GM12873 (cell line): ENCODE data around the gene FOXN1.

ENCODE experiments used
- TF ChIP-seq, protein P1 (sequence below): IDR thresholded peaks from 2 replicates; pipeline ENCODE4 v1.5.1; 2012; ENCODE audit warnings: low read depth, mild to moderate bottlenecking, moderate library complexity, low read length, control low read depth; ENCODE audit not compliant: insufficient read depth; ENCODE audit errors: missing control alignments

Gene FOXN1

DNA sequence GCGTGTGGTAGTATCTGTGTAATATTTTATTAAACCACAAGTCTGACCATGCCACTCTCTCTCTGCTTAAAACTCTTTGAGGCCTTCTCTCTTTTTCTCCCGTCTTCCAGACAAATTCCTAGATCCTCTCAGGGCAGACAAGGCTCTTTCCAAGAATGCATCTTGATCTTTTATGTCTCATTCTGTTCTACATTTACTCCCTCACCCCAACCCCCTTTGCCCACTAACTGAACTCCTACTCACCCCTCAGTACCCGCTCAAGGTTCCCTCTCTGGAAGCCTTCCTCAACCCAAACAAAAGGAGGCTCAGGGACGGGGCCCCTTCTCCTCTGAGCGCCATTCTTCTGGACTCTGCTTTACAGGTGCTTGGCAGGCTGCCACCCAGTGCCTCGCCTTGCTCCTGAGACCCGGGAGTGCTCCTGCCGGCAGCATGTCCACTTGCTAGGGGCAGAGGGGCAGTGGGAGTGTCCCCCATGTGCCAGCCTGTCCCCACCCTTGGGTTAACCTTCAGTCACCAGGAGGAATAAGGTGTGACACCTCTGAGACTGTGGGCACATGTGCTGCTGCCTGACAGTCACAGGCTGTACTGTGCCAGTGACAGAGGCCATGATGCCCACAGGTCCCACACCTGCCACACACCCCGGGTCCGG, 23.5 kb upstream of the FOXN1 start:
- TF ChIP-seq, protein P1, sequence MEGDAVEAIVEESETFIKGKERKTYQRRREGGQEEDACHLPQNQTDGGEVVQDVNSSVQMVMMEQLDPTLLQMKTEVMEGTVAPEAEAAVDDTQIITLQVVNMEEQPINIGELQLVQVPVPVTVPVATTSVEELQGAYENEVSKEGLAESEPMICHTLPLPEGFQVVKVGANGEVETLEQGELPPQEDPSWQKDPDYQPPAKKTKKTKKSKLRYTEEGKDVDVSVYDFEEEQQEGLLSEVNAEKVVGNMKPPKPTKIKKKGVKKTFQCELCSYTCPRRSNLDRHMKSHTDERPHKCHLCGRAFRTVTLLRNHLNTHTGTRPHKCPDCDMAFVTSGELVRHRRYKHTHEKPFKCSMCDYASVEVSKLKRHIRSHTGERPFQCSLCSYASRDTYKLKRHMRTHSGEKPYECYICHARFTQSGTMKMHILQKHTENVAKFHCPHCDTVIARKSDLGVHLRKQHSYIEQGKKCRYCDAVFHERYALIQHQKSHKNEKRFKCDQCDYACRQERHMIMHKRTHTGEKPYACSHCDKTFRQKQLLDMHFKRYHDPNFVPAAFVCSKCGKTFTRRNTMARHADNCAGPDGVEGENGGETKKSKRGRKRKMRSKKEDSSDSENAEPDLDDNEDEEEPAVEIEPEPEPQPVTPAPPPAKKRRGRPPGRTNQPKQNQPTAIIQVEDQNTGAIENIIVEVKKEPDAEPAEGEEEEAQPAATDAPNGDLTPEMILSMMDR: no peak

DNA sequence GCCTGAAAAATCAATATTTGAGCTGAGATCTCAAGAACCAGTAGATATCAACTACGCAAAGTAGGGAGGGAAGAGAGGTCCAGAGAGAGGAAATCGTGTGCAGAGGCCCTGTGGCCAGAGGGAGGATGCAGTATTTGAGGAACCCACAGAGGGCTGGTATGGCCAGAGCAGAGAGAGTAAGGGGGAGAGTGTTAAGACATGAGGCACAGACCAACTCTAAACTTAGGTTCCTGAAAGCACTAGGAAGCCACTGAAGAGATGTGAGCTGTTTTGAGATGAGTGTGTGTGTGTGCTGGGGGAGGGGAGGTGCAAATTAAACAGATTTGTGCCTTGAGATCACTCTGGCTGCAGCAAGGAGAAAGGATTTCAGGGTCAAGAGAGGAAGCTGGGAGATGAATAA, 21.9 kb upstream of the FOXN1 start:
- TF ChIP-seq, protein P1: no peak

DNA sequence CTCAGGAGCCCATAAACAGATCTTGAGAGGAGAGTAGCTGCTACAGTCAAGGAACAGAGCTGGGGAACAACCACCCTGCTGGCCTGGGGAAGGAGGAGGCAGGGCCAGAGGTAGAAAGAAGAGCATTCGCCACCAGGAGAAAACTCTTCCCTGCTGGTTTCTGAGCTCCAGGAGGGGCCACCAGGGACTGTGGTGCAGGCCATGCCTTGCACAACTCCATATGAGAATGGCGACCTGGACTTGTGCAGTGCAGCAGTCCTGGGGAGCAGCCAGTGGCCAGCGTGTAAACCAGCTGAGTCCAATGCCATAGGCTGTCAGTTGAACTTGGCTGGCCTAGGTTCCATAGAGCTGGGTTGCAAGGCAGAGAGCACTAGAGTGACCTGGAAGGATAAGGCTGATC, 21.1 kb upstream of the FOXN1 start:
- TF ChIP-seq, protein P1: no peak

DNA sequence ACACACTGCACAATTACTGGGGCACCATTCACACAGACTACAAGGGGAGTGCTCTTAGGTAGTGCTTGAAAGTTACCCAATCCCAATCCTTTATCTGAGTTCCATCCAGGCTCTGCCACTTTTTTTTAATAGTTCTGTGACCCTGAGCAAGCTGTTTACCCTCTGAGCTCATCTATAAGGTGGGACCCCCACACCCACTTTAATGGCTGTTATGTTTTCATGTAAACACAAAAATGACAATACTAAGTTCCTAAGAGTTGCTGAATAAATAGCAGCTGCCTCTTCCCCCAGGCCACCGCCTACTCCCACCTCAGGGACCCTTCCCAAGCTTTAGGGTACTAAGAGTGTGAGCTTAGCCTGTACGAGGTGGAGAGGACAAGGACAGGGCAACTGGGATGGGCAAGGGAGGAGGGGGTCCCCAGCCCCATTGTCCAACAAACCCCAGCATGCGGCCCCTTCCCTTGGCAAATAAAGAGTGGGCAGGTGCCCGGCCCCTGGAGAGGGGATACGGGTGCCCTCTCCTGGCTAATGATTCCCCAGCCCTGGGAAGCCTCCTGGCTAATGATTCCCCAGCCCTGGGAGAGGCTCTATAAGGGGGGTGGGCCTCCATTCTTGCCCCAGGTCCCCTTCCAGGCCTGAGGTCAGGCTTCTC, 18.1 kb upstream of the FOXN1 start:
- TF ChIP-seq, protein P1: no peak

DNA sequence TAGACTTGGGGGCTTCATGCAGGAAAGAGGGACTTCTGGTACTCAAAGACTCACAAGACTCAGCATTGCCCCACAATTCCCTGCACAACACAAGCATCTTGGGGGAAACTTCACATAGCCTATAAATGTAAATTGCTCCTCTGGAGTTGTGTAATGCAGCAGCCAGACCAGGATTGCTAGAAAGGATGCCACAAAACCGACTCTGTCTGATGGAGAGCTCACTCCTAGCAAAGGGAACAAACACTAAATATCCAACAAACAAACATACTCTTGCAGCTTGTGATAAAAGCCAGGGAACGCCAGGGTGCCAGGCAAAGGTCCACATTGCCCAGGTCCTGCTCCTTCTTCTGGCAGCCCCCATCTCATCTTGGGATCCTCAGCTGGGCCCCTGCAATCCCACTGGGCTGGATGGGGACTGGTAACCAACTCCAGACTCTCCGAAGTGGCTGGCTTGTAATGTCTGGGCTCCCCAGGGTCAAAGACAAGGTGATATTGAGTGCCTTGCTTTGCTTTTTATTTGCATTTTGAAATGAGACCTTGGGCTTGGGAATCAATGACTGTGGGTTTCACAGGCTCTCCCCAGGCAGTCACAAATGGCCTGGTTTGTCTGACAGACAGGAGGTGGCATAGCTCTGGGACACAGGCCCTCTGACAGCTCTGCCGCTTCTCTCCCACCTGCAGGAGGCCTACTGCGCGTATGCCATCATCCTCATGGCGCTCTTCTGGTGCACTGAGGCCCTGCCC, 17.4 kb upstream of the FOXN1 start:
- TF ChIP-seq, protein P1: no peak

DNA sequence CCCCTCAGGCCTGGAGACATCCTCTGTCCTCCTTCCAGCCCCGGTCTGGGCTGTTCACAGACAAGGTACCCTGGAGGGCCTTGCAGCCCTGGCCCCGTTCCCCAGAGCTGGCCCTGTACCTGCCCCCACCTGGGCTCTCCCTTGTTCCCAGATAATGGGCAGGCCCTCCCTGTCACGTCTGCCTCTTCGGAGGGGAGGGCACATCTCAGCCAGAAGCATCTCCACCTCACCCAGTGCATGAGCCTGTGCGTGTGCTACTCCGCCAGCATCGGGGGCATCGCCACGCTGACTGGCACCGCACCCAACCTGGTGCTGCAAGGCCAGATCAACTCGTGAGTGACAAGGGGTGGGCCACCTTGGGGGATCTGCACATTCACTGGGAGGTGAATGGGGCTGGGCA, 14.9 kb upstream of the FOXN1 start:
- TF ChIP-seq, protein P1: no peak

DNA sequence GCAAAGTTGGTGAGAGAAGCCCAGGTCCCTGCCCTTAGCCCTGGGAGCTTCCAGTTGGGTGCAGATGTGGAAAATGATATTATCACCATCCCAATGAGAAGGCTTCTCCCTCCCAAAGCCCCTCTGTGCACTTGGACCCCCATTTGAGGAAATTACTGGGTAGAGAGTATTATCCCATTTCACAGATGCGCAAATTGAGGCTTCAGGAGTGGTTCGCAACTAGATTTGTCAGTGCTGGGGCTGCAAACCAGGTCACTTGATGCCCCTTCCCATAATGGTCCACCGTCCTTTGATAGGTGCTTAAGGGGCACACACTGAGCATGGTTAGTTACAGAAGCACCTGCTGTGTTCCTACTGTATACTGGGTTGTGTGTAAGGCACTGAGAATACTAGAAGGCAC, 14.3 kb upstream of the FOXN1 start:
- TF ChIP-seq, protein P1: no peak
